Thyroid gland (tissue), 4 donors: ENCODE measurements around the gene SUGCT. TPM values are rescaled to one million over a fixed set of nuclear protein-coding genes. Genes with fewer than 3 reads are reported as not detected.

Experiments
- DNase-seq, 2 donors: peaks; one replicate each; pipeline ENCODE4 v3.0.0-alpha.2; 2019
- H3K27ac ChIP-seq, 3 donors: fragments of 200-600 bp; sonication (generic); 1 replicate in 2 of 3; 2 replicates in 1 of 3; pipeline ENCODE4 v1.5.1; 2016 to 2019; ENCODE audit warnings: mild to moderate bottlenecking in 1 of 3, moderate library complexity in 1 of 3
- H3K27me3 ChIP-seq: fragments of 200-600 bp; sonication (generic); one replicate; pipeline ENCODE4 v1.5.1; 2019
- H3K36me3 ChIP-seq, 2 donors: fragments of 200-600 bp; sonication (generic); one replicate each; pipeline ENCODE4 v1.5.1; 2016 to 2019
- H3K4me1 ChIP-seq, 2 donors: fragments of 200-600 bp; sonication (generic); one replicate each; pipeline ENCODE4 v1.5.1; 2017 to 2019
- H3K4me3 ChIP-seq, 3 donors: fragments of 200-600 bp; sonication (generic); replicated peaks in 1 of 3; 1 replicate in 2 of 3; 2 replicates in 1 of 3; pipeline ENCODE4 v1.5.1; 2016; ENCODE audit warnings: mild to moderate bottlenecking in 1 of 3
- H3K9me3 ChIP-seq: fragments of 200-600 bp; sonication (generic); one replicate; pipeline ENCODE4 v1.5.1; 2017
- POLR2A ChIP-seq, 2 donors: fragments of 450-650 bp; IDR thresholded peaks; one replicate each; pipeline ENCODE4 v1.6.1; 2017; ENCODE audit warnings: antibody characterized with exemption in 2 of 2, mild to moderate bottlenecking in 2 of 2, moderate library complexity in 1 of 2
- WGBS, 2 donors: methylation state at CpG; one replicate each; pipeline ENCODE4 v1.1.5; 2017; 5-methylcytosine and 5-hydroxymethylcytosine counted together
- intact Hi-C: fragments of 100-400 bp; cut with DNase I; formaldehyde crosslinking; loops from one replicate; pipeline ENCODE4 v1.15.1; 2023
- total RNA-seq, 4 donors: library from RNA; depleted of rRNA; stranded (reverse); fragments of >200 nt; gene quantifications; one replicate each; pipeline ENCODE4 v1.2.3, GENCODE V29; 2016
- TF ChIP-seq, protein P1 (sequence below), 6 experiments: fragments of 200-600 bp in 3 of 6; fragments of 450-650 bp in 3 of 6; sonication (generic) in 3 of 6; IDR thresholded peaks; one replicate each; pipeline ENCODE4 v1.5.1; 2016 to 2019; ENCODE audit warnings: antibody characterized with exemption in 6 of 6, mild to moderate bottlenecking in 2 of 6, inconsistent platforms in 1 of 6, moderate library complexity in 1 of 6

Gene SUGCT
- total RNA-seq, 4 donors from 2014 or later: 1.3 to 15.2 (median 3.2) TPM

DNA sequence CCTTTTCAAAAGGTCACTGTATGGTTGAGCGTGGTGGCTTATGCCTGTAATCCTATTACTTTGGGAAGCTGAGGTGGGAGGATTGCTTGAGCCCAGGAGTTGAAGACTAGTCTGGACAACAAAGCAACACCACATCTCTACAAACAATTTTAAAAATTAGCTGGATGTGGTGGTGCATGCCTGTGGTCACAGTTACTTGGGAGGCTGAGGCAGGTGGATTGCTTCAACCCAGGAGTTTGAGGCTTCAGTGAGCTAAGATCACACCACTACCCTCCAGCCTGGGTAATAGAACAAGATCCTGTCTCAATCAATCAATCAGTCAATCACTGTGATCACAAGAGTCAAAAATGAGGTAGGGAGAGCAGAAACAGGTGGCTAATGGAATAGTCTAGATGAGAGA, 97.0 kb downstream of the SUGCT start:
- Histone ChIP-seq H3K9me3 (no peaks in the 10 kb centered on the region), H3K27ac (no peak overlapping the region), H3K27me3 (no peaks in the 10 kb centered on the region), H3K4me1 (no peaks in the 10 kb centered on the region), H3K4me3 (no peak overlapping the region), H3K36me3 (no peaks in the 10 kb centered on the region)
- TF ChIP-seq, protein P1, sequence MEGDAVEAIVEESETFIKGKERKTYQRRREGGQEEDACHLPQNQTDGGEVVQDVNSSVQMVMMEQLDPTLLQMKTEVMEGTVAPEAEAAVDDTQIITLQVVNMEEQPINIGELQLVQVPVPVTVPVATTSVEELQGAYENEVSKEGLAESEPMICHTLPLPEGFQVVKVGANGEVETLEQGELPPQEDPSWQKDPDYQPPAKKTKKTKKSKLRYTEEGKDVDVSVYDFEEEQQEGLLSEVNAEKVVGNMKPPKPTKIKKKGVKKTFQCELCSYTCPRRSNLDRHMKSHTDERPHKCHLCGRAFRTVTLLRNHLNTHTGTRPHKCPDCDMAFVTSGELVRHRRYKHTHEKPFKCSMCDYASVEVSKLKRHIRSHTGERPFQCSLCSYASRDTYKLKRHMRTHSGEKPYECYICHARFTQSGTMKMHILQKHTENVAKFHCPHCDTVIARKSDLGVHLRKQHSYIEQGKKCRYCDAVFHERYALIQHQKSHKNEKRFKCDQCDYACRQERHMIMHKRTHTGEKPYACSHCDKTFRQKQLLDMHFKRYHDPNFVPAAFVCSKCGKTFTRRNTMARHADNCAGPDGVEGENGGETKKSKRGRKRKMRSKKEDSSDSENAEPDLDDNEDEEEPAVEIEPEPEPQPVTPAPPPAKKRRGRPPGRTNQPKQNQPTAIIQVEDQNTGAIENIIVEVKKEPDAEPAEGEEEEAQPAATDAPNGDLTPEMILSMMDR (IDR thresholded peaks at IDR 0.05): no peak
- no peak for TF ChIP-seq POLR2A (IDR thresholded peaks at IDR 0.05)
- WGBS, 2 donors: 81 to 96% methylated on average over 1 of the region's 1 CpG
- intact Hi-C loops: loop anchor here (10.0 kb wide), 1 partner anchor 373 kb away; no protein-coding TSS in a partner anchor
- no peak for DNase-seq

DNA sequence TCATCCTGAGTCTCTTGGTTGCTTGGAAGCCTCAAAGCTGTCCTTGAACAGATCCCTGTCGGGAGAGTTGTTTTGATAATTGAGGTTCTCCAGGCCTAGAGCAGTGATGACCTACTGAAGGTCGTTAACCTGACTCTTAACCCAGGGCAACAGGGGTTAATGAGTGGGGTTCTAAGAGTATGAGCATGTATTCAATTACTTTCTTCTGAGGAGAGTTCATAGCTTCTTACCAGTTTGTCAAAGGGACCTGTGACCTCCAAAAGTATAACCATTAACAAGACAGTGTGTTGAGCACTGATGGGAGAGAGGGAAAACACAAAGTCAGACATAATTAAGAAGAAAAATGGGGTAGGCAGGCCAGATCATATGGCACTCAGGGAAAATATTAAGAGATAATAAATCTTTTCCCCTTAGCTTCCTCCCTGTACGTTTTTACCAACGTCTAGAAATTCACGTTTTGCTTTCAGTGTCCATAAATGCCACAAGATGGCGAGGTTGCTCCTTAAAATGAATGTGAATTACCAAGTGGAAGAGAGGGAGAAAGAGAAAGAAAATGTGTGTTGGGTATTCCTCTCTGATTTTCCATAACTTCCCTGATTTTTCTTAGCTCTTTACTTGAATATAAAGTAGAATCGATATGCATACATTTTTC, 97.6 kb downstream of the SUGCT start:
- TF ChIP-seq, protein P1 (IDR thresholded peaks at IDR 0.05): peak in 4 of 6 experiments; percentile 50 to 77 (median 68)
- TF ChIP-seq POLR2A (IDR thresholded peaks at IDR 0.05): no peak
- H3K4me1 ChIP-seq: no peaks in the 10 kb centered on the region
- no peaks in the 10 kb centered on the region for H3K27me3 ChIP-seq
- H3K9me3 ChIP-seq: no peaks in the 10 kb centered on the region
- intact Hi-C loops: loop anchor here (10.0 kb wide), 1 partner anchor 372 kb away; no protein-coding TSS in a partner anchor
- H3K36me3 ChIP-seq: no peaks in the 10 kb centered on the region
- 23 to 27% methylated on average over 7 of the region's 7 CpGs for WGBS, 2 donors
- no peak overlapping the region for H3K4me3 ChIP-seq
- DNase-seq: peak; percentile 16 to 23
- H3K27ac ChIP-seq: no peak overlapping the region

DNA sequence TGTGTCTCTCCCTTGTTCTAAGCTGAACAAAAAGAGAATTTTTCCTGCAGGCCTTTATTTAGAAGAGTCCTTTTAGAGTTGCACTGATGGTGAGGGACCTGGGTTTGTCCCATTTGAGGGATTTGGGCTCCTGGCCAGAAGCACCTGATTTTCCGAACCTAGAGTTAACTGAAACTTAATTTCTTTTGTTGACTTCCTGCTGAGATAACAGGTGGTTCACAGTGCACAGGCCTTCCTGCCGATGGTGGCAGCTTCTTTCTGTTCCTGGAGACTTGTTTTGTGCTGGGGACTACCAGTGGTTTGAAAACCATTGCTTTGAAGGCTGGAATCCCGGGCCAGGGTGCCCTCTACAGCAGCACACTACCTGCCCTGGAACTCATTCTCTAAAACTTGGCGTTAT, 99.2 kb downstream of the SUGCT start:
- Histone ChIP-seq H3K27ac (no peak overlapping the region), H3K27me3 (no peaks in the 10 kb centered on the region), H3K4me3 (no peak overlapping the region), H3K4me1 (no peaks in the 10 kb centered on the region), H3K36me3 (no peaks in the 10 kb centered on the region), H3K9me3 (no peaks in the 10 kb centered on the region)
- intact Hi-C loops: loop anchor here (10.0 kb wide), 1 partner anchor 371 kb away; no protein-coding TSS in a partner anchor
- 64 to 70% methylated on average over 4 of the region's 4 CpGs for WGBS, 2 donors
- no peak for DNase-seq
- no peak for TF ChIP-seq POLR2A (IDR thresholded peaks at IDR 0.05)
- TF ChIP-seq, protein P1 (IDR thresholded peaks at IDR 0.05): no peak

DNA sequence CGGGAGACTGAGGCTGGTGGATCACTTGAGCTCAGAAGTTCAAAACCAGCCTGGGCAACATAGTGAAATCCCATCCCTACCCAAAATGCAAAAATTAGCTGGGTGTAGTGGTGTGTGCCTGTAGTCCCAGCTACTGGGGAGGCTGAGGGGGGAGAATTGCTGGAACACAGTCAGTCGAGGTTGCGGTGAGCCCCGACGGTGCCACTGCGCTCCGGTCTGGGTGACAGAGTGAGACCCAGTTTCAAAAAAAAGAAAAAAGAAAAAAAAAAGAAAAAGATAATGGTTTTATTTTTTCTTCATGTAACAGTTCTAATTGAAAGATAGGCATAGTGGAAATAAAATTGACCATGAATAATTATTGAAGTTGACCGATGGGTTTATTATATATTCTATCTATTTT, 99.9 kb downstream of the SUGCT start:
- no peak overlapping the region for H3K27ac ChIP-seq
- WGBS, 2 donors: 95 to 98% methylated on average over 8 of the region's 8 CpGs
- no peak for DNase-seq
- H3K4me1 ChIP-seq: no peaks in the 10 kb centered on the region
- H3K36me3 ChIP-seq: no peaks in the 10 kb centered on the region
- H3K27me3 ChIP-seq: no peaks in the 10 kb centered on the region
- intact Hi-C loops: loop anchor here (10.0 kb wide), 1 partner anchor 370 kb away; no protein-coding TSS in a partner anchor
- TF ChIP-seq, protein P1 (IDR thresholded peaks at IDR 0.05): no peak
- TF ChIP-seq POLR2A (IDR thresholded peaks at IDR 0.05): no peak
- H3K4me3 ChIP-seq: no peak overlapping the region
- no peaks in the 10 kb centered on the region for H3K9me3 ChIP-seq

DNA sequence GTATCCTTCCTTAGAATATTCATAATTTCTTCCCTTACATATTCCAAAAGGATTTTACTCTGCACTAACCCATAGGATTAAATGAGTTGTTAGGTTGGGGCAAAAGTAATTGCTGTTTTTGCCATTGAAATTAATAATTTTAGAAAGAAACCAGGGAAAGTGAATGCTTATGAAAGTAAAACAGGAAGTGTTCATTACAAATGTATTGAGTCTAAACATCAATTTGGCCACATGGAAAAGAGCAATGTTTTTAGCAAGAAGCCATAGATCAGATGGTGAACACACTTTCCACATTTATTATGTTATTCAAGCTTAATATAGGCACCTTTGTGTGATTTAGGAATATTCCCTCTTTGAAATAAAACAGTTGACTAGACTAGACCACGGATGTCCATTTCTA, 102.9 kb downstream of the SUGCT start:
- TF ChIP-seq, protein P1 (IDR thresholded peaks at IDR 0.05): no peak
- no peak for TF ChIP-seq POLR2A (IDR thresholded peaks at IDR 0.05)
- H3K27me3 ChIP-seq: no peaks in the 10 kb centered on the region
- DNase-seq: no peak
- no peaks in the 10 kb centered on the region for H3K36me3 ChIP-seq
- intact Hi-C loops: loop anchor here (10.0 kb wide), 1 partner anchor 367 kb away; no protein-coding TSS in a partner anchor
- no peak overlapping the region for H3K4me3 ChIP-seq
- H3K27ac ChIP-seq: no peak overlapping the region
- H3K9me3 ChIP-seq: no peaks in the 10 kb centered on the region
- H3K4me1 ChIP-seq: no peaks in the 10 kb centered on the region
- 81 to 88% methylated on average over 1 of the region's 1 CpG for WGBS, 2 donors
